IMR-90 (cell line): ENCODE data around the gene YIPF1.

Experiments
- CHD1 ChIP-seq: IDR thresholded peaks from 2 replicates; pipeline ENCODE4 v1.6.1; 2012; ENCODE audit warnings: low read depth, low read length, improper control_type of control experiment
- CTCF ChIP-seq: conservative IDR thresholded peaks from 2 replicates; pipeline ENCODE4 v1.5.1; 2012; ENCODE audit warnings: mild to moderate bottlenecking, low read depth, low read length, improper control_type of control experiment
- MAZ ChIP-seq: IDR thresholded peaks from 2 replicates; pipeline ENCODE4 v1.6.1; 2012; ENCODE audit warnings: low read depth, mild to moderate bottlenecking, low read length, improper control_type of control experiment, moderate library complexity, borderline replicate concordance
- NFE2L2 ChIP-seq: fragments of 150-350 bp; IDR thresholded peaks from 2 replicates; pipeline ENCODE4 v1.6.1; 2016; ENCODE audit warnings: low read depth, mild to moderate bottlenecking, low read length
- POLR2A ChIP-seq: IDR thresholded peaks from 2 replicates; pipeline ENCODE4 v1.6.1; 2012; ENCODE audit warnings: mild to moderate bottlenecking, low read depth, low read length
- RAD21 ChIP-seq: IDR thresholded peaks from 2 replicates; pipeline ENCODE4 v1.6.1; 2012; ENCODE audit warnings: low read length, improper control_type of control experiment
- RCOR1 ChIP-seq: IDR thresholded peaks from 2 replicates; pipeline ENCODE4 v1.6.1; 2012; ENCODE audit warnings: mild to moderate bottlenecking, low read length, improper control_type of control experiment; ENCODE audit not compliant: insufficient replicate concordance
- SMC3 ChIP-seq: fragments of 150-350 bp; IDR thresholded peaks from 2 replicates; pipeline ENCODE4 v1.6.1; 2016; ENCODE audit warnings: low read depth, mild to moderate bottlenecking, antibody characterized with exemption, low read length, moderate library complexity
- TF ChIP-seq, protein P1 (sequence below): fragments of 150-350 bp; IDR thresholded peaks from 2 replicates; pipeline ENCODE4 v1.6.1; 2017; ENCODE audit warnings: mild to moderate bottlenecking, antibody characterized with exemption, low read length, low read depth

DNA sequence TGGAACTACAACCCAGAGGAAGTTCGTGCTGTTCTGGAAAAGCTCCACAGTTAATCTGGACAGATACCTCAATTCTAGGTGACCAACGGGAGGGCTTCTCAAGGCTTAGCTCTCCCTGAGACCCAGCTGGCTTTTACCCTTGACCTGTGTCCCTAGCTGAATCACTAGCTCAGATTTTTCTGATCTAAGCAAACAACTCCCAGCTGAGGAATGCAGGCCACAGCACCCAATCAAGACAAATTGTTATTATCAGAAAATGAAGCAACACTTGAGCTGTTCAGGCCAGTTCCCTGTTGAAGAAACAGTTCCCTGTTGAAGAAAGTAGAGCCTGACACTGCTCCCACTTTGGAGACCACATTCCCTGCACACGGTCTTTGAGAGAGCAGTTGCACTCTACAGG lies 20.3 kb upstream of the YIPF1 start:
- TF ChIP-seq CTCF (no peak), RAD21 (no peak), POLR2A (no peak), MAZ (no peak), CHD1 (no peak), NFE2L2 (no peak), RCOR1 (no peak), SMC3 (no peak)
- TF ChIP-seq, protein P1, sequence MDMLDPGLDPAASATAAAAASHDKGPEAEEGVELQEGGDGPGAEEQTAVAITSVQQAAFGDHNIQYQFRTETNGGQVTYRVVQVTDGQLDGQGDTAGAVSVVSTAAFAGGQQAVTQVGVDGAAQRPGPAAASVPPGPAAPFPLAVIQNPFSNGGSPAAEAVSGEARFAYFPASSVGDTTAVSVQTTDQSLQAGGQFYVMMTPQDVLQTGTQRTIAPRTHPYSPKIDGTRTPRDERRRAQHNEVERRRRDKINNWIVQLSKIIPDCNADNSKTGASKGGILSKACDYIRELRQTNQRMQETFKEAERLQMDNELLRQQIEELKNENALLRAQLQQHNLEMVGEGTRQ = no peak
